Neutrophil (primary cell): ENCODE data around the gene ERICH6.

ENCODE experiments used
- H3K27ac ChIP-seq: fragments of 200-600 bp; sonication (generic); 2 replicates; pipeline ENCODE4 v1.5.1; 2016; ENCODE audit warnings: mild to moderate bottlenecking, moderate library complexity
- H3K27me3 ChIP-seq: fragments of 200-600 bp; sonication (generic); 2 replicates; pipeline ENCODE4 v1.6.0; 2016; ENCODE audit warnings: mild to moderate bottlenecking
- H3K36me3 ChIP-seq: fragments of 200-600 bp; sonication (generic); 2 replicates; pipeline ENCODE4 v1.5.1; 2017
- H3K4me1 ChIP-seq, 2 experiments: fragments of 200-600 bp in 1 of 2; sonication (generic) in 1 of 2; 1 replicate in 1 of 2; 2 replicates in 1 of 2; pipeline versions ENCODE4 v1.5.1 to v1.6.1; 2013 to 2016; ENCODE audit warnings: low read depth in 1 of 2, low read length in 1 of 2, mild to moderate bottlenecking in 1 of 2, moderate library complexity in 1 of 2; ENCODE audit not compliant: control insufficient read depth in 1 of 2, insufficient read depth in 1 of 2
- H3K4me3 ChIP-seq, 2 experiments: fragments of 200-600 bp in 1 of 2; sonication (generic) in 1 of 2; 1 replicate in 1 of 2; 2 replicates in 1 of 2; pipeline ENCODE4 v1.5.1; 2013 to 2016; ENCODE audit warnings: low read depth in 1 of 2, low read length in 1 of 2, mild to moderate bottlenecking in 1 of 2, moderate library complexity in 1 of 2
- H3K9me3 ChIP-seq: fragments of 200-600 bp; sonication (generic); 2 replicates; pipeline ENCODE4 v1.5.1; 2016
- CTCF ChIP-seq: fragments of 200-600 bp; sonication (generic); IDR thresholded peaks from 2 replicates; pipeline ENCODE4 v1.5.1; 2016; ENCODE audit warnings: antibody characterized with exemption

Gene ERICH6

GRCh38 chr3:150653110-150653561, 50.6 kb downstream of the ERICH6 start:
- no peaks in the 10 kb centered on the region for H3K27me3 ChIP-seq
- no peaks in the 10 kb centered on the region for H3K9me3 ChIP-seq
- TF ChIP-seq CTCF = no peak
- H3K36me3 ChIP-seq = no peaks in the 10 kb centered on the region
- H3K4me3 ChIP-seq = no peak overlapping the region
- H3K4me1 ChIP-seq = peaks cover 5 to 6% of the 10 kb centered on the region in 2 experiments
- H3K27ac ChIP-seq = no peak overlapping the region

GRCh38 chr3:150640256-150640655, 63.5 kb downstream of the ERICH6 start:
- Histone ChIP-seq H3K27ac (no peak overlapping the region), H3K9me3 (no peaks in the 10 kb centered on the region), H3K4me1 (no peaks in the 10 kb centered on the region), H3K4me3 (no peak overlapping the region), H3K27me3 (no peaks in the 10 kb centered on the region), H3K36me3 (no peaks in the 10 kb centered on the region)
- TF ChIP-seq CTCF = no peak

GRCh38 chr3:150639262-150639661, 64.5 kb downstream of the ERICH6 start:
- TF ChIP-seq CTCF = no peak
- Histone ChIP-seq H3K27ac (no peak overlapping the region), H3K4me1 (no peaks in the 10 kb centered on the region), H3K4me3 (no peak overlapping the region), H3K9me3 (no peaks in the 10 kb centered on the region), H3K36me3 (no peaks in the 10 kb centered on the region), H3K27me3 (no peaks in the 10 kb centered on the region)

- no peaks in the 10 kb centered on the region for H3K4me1 ChIP-seq
- no peaks in the 10 kb centered on the region for H3K27me3 ChIP-seq
- TF ChIP-seq CTCF = no peak
- H3K4me3 ChIP-seq = no peak overlapping the region
- no peaks in the 10 kb centered on the region for H3K9me3 ChIP-seq
- H3K27ac ChIP-seq = no peak overlapping the region
- H3K36me3 ChIP-seq = peaks cover 12% of the 10 kb centered on the region
Measured at GRCh38 chr3:150636258-150636657, 67.5 kb downstream of the ERICH6 start.

GRCh38 chr3:150635526-150635925, 68.2 kb downstream of the ERICH6 start:
- no peak for TF ChIP-seq CTCF
- H3K27ac ChIP-seq = no peak overlapping the region
- H3K4me1 ChIP-seq = no peaks in the 10 kb centered on the region

GRCh38 chr3:150635076-150635475, 68.6 kb downstream of the ERICH6 start:
- no peaks in the 10 kb centered on the region for H3K27me3 ChIP-seq
- H3K4me3 ChIP-seq = no peak overlapping the region
- TF ChIP-seq CTCF = no peak
- no peaks in the 10 kb centered on the region for H3K4me1 ChIP-seq
- no peak overlapping the region for H3K27ac ChIP-seq
- no peaks in the 10 kb centered on the region for H3K9me3 ChIP-seq
- peaks cover 23% of the 10 kb centered on the region for H3K36me3 ChIP-seq

More at GRCh38 chr3:150635526-150635925, 68.2 kb downstream of the ERICH6 start:
- no peaks in the 10 kb centered on the region for H3K27me3 ChIP-seq
- peaks cover 19% of the 10 kb centered on the region for H3K36me3 ChIP-seq
- H3K4me3 ChIP-seq = no peak overlapping the region
- no peaks in the 10 kb centered on the region for H3K9me3 ChIP-seq
